Measurements from ENCODE around the gene WDR88.

Gene WDR88

GRCh38 chr19:33094436-33095067 is 37.4 kb upstream of the WDR88 start:
- no peak overlapping the region for H3K4me3 ChIP-seq (ENCODE audit: low read length)
- no peak for TF ChIP-seq CTCF (conservative IDR thresholded peaks at IDR 0.05; ENCODE audit: low read length)
- no peak for DNase-seq (ENCODE audit: low read depth)

- no peak for TF ChIP-seq CTCF (conservative IDR thresholded peaks at IDR 0.05; ENCODE audit: low read length)
- no peak overlapping the region for H3K4me3 ChIP-seq (ENCODE audit: low read length)
- DNase-seq (ENCODE audit: low read depth), result no peak
Measured at GRCh38 chr19:33096005-33096404, 35.9 kb upstream of the WDR88 start.

- TF ChIP-seq CTCF (conservative IDR thresholded peaks at IDR 0.05; ENCODE audit: low read length), result no peak
- H3K4me3 ChIP-seq (ENCODE audit: low read length), result no peak overlapping the region
- no peak for DNase-seq (ENCODE audit: low read depth)
Measured at GRCh38 chr19:33098055-33098534, 33.8 kb upstream of the WDR88 start.

GRCh38 chr19:33100894-33101644 is 30.8 kb upstream of the WDR88 start:
- TF ChIP-seq CTCF (conservative IDR thresholded peaks at IDR 0.05; ENCODE audit: low read length), result no peak
- no peak for DNase-seq (ENCODE audit: low read depth)

GRCh38 chr19:33102893-33103292 is 29.0 kb upstream of the WDR88 start:
- H3K4me3 ChIP-seq (ENCODE audit: low read length), result no peak overlapping the region
- TF ChIP-seq CTCF (conservative IDR thresholded peaks at IDR 0.05; ENCODE audit: low read length), result no peak
- no peak for DNase-seq (ENCODE audit: low read depth)

More at GRCh38 chr19:33100894-33101644, 30.8 kb upstream of the WDR88 start:
- no peak overlapping the region for H3K4me3 ChIP-seq (ENCODE audit: low read length)

GRCh38 chr19:33108161-33108560 is 23.8 kb upstream of the WDR88 start:
- no peak overlapping the region for H3K4me3 ChIP-seq (ENCODE audit: low read length)
- no peak for TF ChIP-seq CTCF (conservative IDR thresholded peaks at IDR 0.05; ENCODE audit: low read length)
- DNase-seq (ENCODE audit: low read depth), result no peak

Measured in AG10803 (cell line).